Panc1 (cell line): ENCODE measurements around the gene GHRHR. TPM values are rescaled to one million over a fixed set of nuclear protein-coding genes. Genes with fewer than 3 reads are reported as not detected.

Source experiments
- ATAC-seq: fragments of 200-7000 bp; cut with Tn5 transposase; 2 replicates; pipeline ENCODE4 v1.9.1; 2020; ENCODE audit warnings: mild to moderate bottlenecking, moderate library complexity
- BruUV-seq: library from RNA; stranded (reverse); fragments of 400-500 nt; replicated peaks from 2 replicates; lab custom pipeline; 2021; lab: Mats Ljungman, UMichigan
- CTCF ChIA-PET: fragments of 300-600 bp; sonication (Branson Sonifier 250); formaldehyde crosslinking; loops from one replicate; lab custom pipeline; 2022; ENCODE audit warnings: antibody characterized with exemption; lab: Charles Lee
- POLR2A ChIA-PET: fragments of 300-600 bp; sonication (Branson Sonifier 250); formaldehyde crosslinking; loops from one replicate; lab custom pipeline; 2022; ENCODE audit warnings: antibody characterized with exemption; lab: Charles Lee
- DNase-seq: peaks from one replicate; pipeline ENCODE4 v3.0.0-alpha.2; 2010; ENCODE audit warnings: low read depth, low spot score
- H3K27ac ChIP-seq: 2 replicates; pipeline ENCODE4 v1.5.1; 2011; ENCODE audit warnings: mild to moderate bottlenecking, low read length, inconsistent platforms
- H3K27me3 ChIP-seq: fragments of 200-500 bp; sonication (Bioruptor generic); 2 replicates; pipeline ENCODE4 v1.6.0; 2014; ENCODE audit warnings: low read length, inconsistent platforms; ENCODE audit not compliant: control insufficient read depth, insufficient read depth
- H3K36me3 ChIP-seq: fragments of 200-500 bp; sonication (Bioruptor generic); 2 replicates; pipeline ENCODE4 v1.5.1; 2014; ENCODE audit warnings: inconsistent platforms, mild to moderate bottlenecking, low read length, moderate library complexity; ENCODE audit not compliant: control insufficient read depth, insufficient read depth
- H3K4me1 ChIP-seq: 2 replicates; pipeline ENCODE4 v1.5.1; 2011; ENCODE audit warnings: inconsistent platforms, mild to moderate bottlenecking, low read length, moderate library complexity; ENCODE audit not compliant: control insufficient read depth, insufficient read depth
- H3K4me3 ChIP-seq, 2 experiments: 2 replicates each; pipeline ENCODE4 v1.5.1; 2011 to 2012; ENCODE audit warnings: low read depth in 2 of 2, low read length in 2 of 2, mild to moderate bottlenecking in 2 of 2, inconsistent platforms in 1 of 2, moderate library complexity in 1 of 2
- H3K9me3 ChIP-seq: fragments of 200-500 bp; sonication (Bioruptor generic); 2 replicates; pipeline ENCODE4 v1.5.1; 2014; ENCODE audit warnings: low read depth, mild to moderate bottlenecking, inconsistent platforms, low read length, moderate library complexity; ENCODE audit not compliant: control insufficient read depth, insufficient read depth
- CTCF ChIP-seq: fragments of 450-650 bp; IDR thresholded peaks from 2 replicates; pipeline ENCODE4 v1.5.1; 2017; ENCODE audit warnings: mild to moderate bottlenecking
- POLR2AphosphoS5 ChIP-seq: IDR thresholded peaks from 2 replicates; pipeline ENCODE4 v1.6.1; 2012; ENCODE audit warnings: mild to moderate bottlenecking, low read depth, low read length, moderate library complexity
- REST ChIP-seq, 2 experiments: IDR thresholded peaks; 2 replicates each; pipeline ENCODE4 v1.6.1; 2011 to 2012; ENCODE audit warnings: low read depth in 2 of 2, control low read depth in 1 of 2, low read length in 1 of 2, mild to moderate bottlenecking in 1 of 2, moderate library complexity in 1 of 2; ENCODE audit not compliant: insufficient read depth in 1 of 2
- SIN3A ChIP-seq: IDR thresholded peaks from 2 replicates; pipeline ENCODE4 v1.6.1; 2012; ENCODE audit warnings: low read depth, mild to moderate bottlenecking, low read length, moderate library complexity, borderline replicate concordance; ENCODE audit not compliant: insufficient read depth
- TCF7L2 ChIP-seq: IDR thresholded peaks from 2 replicates; pipeline ENCODE4 v1.6.1; 2011; ENCODE audit warnings: mild to moderate bottlenecking, low read depth, low read length, inconsistent platforms
- in situ Hi-C: cut with HindIII; loops from 2 replicates; pipeline ENCODE4 v1.10.0; 2016; ENCODE audit warnings: low sequenced_read_pairs, low pct_unique_long_range_greater_than_20kb
- intact Hi-C: fragments of 100-400 bp; cut with micrococcal nuclease; formaldehyde crosslinking; loops from one replicate; pipeline ENCODE4 v1.10.0; 2022; ENCODE audit not compliant: unreplicated experiment
- total RNA-seq: library from RNA; stranded (reverse); gene quantifications from one replicate; pipeline ENCODE4 v1.2.1, GENCODE V29; 2021; ENCODE audit not compliant: unreplicated experiment

The GHRHR gene
- total RNA-seq, 1 experiment from 2014 or later, result not detected

- Histone ChIP-seq H3K9me3 (no peaks in the 10 kb centered on the region), H3K27me3 (peaks cover 3% of the 10 kb centered on the region; the same call in 1 of the 2 replicates), H3K4me3 (no peak overlapping the region), H3K27ac (no peak overlapping the region), H3K36me3 (no peaks in the 10 kb centered on the region), H3K4me1 (no peaks in the 10 kb centered on the region)
- POLR2A ChIA-PET, result no interaction called here
- intact Hi-C loops (no loop called here), in situ Hi-C loops (no loop called here)
- no TSS peak for BruUV-seq
- CTCF ChIA-PET, result no interaction called here
- DNase-seq (no peak), ATAC-seq (no peak)
- no peak for TF ChIP-seq TCF7L2
Observed at GRCh38 chr7:31000161-31000693, 36.5 kb downstream of the GHRHR start.

GRCh38 chr7:31000779-31001178 lies 37.0 kb downstream of the GHRHR start:
- Histone ChIP-seq H3K4me1 (no peaks in the 10 kb centered on the region), H3K4me3 (no peak overlapping the region), H3K36me3 (no peaks in the 10 kb centered on the region), H3K27me3 (peaks cover 3% of the 10 kb centered on the region; the same call in 1 of the 2 replicates), H3K27ac (no peak overlapping the region), H3K9me3 (no peaks in the 10 kb centered on the region)
- POLR2A ChIA-PET, result no interaction called here
- no peak for TF ChIP-seq SIN3A
- no peak for TF ChIP-seq REST (IDR thresholded peaks at IDR 0.05; ENCODE audit: insufficient read depth in 1 of 2, low read depth in 2 of 2, low read length in 1 of 2)
- DNase-seq (no peak), ATAC-seq (no peak)
- intact Hi-C loops, result no loop called here
- no TSS peak for BruUV-seq
- CTCF ChIA-PET, result no interaction called here
- in situ Hi-C loops, result no loop called here

- POLR2A ChIA-PET, result no interaction called here
- no peak for ATAC-seq
- no peak overlapping the region for H3K27ac ChIP-seq
- peaks cover 10% of the 10 kb centered on the region; the same call in 1 of the 2 replicates for H3K27me3 ChIP-seq
- no peak overlapping the region for H3K4me3 ChIP-seq
- in situ Hi-C loops, result no loop called here
- intact Hi-C loops, result no loop called here
- TF ChIP-seq TCF7L2 (no peak), SIN3A (no peak), CTCF (no peak), REST (IDR thresholded peaks at IDR 0.05; ENCODE audit: insufficient read depth in 1 of 2, low read depth in 2 of 2, low read length in 1 of 2) (no peak), POLR2AphosphoS5 (no peak)
- no TSS peak for BruUV-seq
- H3K36me3 ChIP-seq, result no peaks in the 10 kb centered on the region
- H3K4me1 ChIP-seq, result no peaks in the 10 kb centered on the region
- no peaks in the 10 kb centered on the region for H3K9me3 ChIP-seq
- CTCF ChIA-PET, result interaction anchor here (0.6 kb wide), 1 partner anchor 47 kb away, joined by 3 read pairs; no protein-coding TSS in a partner anchor
- DNase-seq, result no peak
Observed at GRCh38 chr7:31002256-31002655, 38.5 kb downstream of the GHRHR start.
